GM19351 (cell line): Measurements from ENCODE around the gene NELFA.
"Not testable (repeated sequence)": the region's sequence is repeated elsewhere in the genome, so short reads cannot be mapped to it uniquely, and the experiment has no call there.

Source experiments
- ATAC-seq: cut with Tn5 transposase; IDR thresholded peaks from one replicate; pipeline ENCODE4 v1.9.1; 2021; ENCODE audit warnings: mild to moderate bottlenecking, moderate library complexity; ENCODE audit not compliant: unreplicated experiment

Gene NELFA

GRCh38 chr4:2041239-2042130 lies 32.7 kb upstream of the NELFA start:
- peak; percentile 72 for ATAC-seq

- no peak for ATAC-seq
Measured at GRCh38 chr4:2040391-2041238, 31.8 kb upstream of the NELFA start.

GRCh38 chr4:2036866-2037265 lies 28.1 kb upstream of the NELFA start:
- ATAC-seq = no peak

- ATAC-seq = no peak
Measured at GRCh38 chr4:2036327-2036726, 27.6 kb upstream of the NELFA start.

GRCh38 chr4:2031161-2031560 lies 22.4 kb upstream of the NELFA start:
- ATAC-seq = not testable (repeated sequence)

GRCh38 chr4:2027120-2027519 lies 18.3 kb upstream of the NELFA start:
- not testable (repeated sequence) for ATAC-seq

GRCh38 chr4:2025817-2026216 lies 17.0 kb upstream of the NELFA start:
- no peak for ATAC-seq

GRCh38 chr4:2024683-2025082 lies 15.9 kb upstream of the NELFA start:
- ATAC-seq = no peak

GRCh38 chr4:2021358-2022018 lies 12.7 kb upstream of the NELFA start:
- not testable (repeated sequence) for ATAC-seq

GRCh38 chr4:2015008-2015407 lies 6.2 kb upstream of the NELFA start:
- no peak for ATAC-seq

- ATAC-seq = no peak
Measured at GRCh38 chr4:2011583-2011982, 2.8 kb upstream of the NELFA start.

GRCh38 chr4:2009651-2010233 lies 968 bp upstream of the NELFA start:
- ATAC-seq = no peak

- ATAC-seq = no peak
Measured at GRCh38 chr4:2008671-2008920, 178 bp downstream of the NELFA start.

- no peak for ATAC-seq
Measured at GRCh38 chr4:2007804-2008670, 737 bp downstream of the NELFA start.

- ATAC-seq = no peak
Measured at GRCh38 chr4:2006956-2007653, 1.7 kb downstream of the NELFA start.

- ATAC-seq = no peak
Measured at GRCh38 chr4:2006367-2006766, 2.4 kb downstream of the NELFA start.

- ATAC-seq = not testable (repeated sequence)
Measured at GRCh38 chr4:2003361-2003760, 5.4 kb downstream of the NELFA start.

- ATAC-seq = not testable (repeated sequence)
Measured at GRCh38 chr4:1999308-1999707, 9.5 kb downstream of the NELFA start.

GRCh38 chr4:1998296-1998695 lies 10.5 kb downstream of the NELFA start:
- no peak for ATAC-seq

- no peak for ATAC-seq
Measured at GRCh38 chr4:1997712-1998111, 11.1 kb downstream of the NELFA start.
